Stomach (tissue), 4 donors: ENCODE measurements around the gene SLC1A5.

Source experiments
- CTCF ChIP-seq, 7 experiments: fragments of 450-650 bp in 4 of 7; fragments of 200-600 bp in 3 of 7; sonication (generic) in 3 of 7; IDR thresholded peaks; one replicate each; pipeline ENCODE4 v1.5.1; 2016 to 2019; ENCODE audit warnings: antibody characterized with exemption in 7 of 7, control low read depth in 2 of 7, mild to moderate bottlenecking in 1 of 7
- POLR2A ChIP-seq, 4 donors: fragments of 450-650 bp; IDR thresholded peaks; one replicate each; pipeline ENCODE4 v1.6.1; 2016; ENCODE audit warnings: antibody characterized with exemption in 4 of 4, control low read depth in 2 of 4, mild to moderate bottlenecking in 1 of 4, moderate library complexity in 1 of 4
- POLR2AphosphoS5 ChIP-seq, 3 donors: sonication (generic); formaldehyde crosslinking; IDR thresholded peaks; one replicate each; pipeline ENCODE4 v1.6.1; 2016; ENCODE audit warnings: antibody characterized with exemption in 3 of 3

- no peak for TF ChIP-seq POLR2A (IDR thresholded peaks at IDR 0.05)
- peak in 1 of 3 donors; percentile 22 for TF ChIP-seq POLR2AphosphoS5 (IDR thresholded peaks at IDR 0.05)
- TF ChIP-seq CTCF (IDR thresholded peaks at IDR 0.05): no peak
Observed at GRCh38 chr19:46759817-46760333, 28.5 kb downstream of the SLC1A5 start.
